ENCODE results near the gene SIM2. TPM values are rescaled to one million over a fixed set of nuclear protein-coding genes. Genes with fewer than 3 reads are reported as not detected.
"Not testable (repeated sequence)": the region's sequence is repeated elsewhere in the genome, so short reads cannot be mapped to it uniquely, and the experiment has no call there.

SIM2 gene
- total RNA-seq, 4 donors from 2014 or later: 1.2 TPM; not detected in 3

DNA sequence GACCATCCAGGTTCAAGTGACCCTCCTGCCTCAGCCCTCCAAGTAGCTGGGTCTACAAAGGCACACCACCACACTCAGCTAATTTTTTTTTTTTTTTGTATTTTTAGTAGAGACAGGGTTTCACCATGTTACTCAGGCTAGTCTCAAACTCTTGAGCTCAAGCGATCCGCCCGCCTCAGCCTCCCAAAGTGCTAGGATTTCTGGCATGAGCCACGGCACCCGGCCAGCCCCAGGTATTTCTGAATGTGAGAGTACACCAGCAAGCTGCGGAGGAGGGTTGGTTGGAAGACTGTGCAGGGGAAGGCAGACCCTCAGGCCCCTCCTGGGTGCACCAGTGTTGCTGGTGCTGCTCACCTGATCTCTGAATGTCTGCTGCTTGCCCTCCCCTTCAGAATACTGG, 33.1 kb upstream of the SIM2 start:
- peaks cover 57% of the 10 kb centered on the region for H3K27me3 ChIP-seq
- H3K4me1 ChIP-seq: peaks cover 13% of the 10 kb centered on the region
- H3K27ac ChIP-seq: no peak overlapping the region
- no peaks in the 10 kb centered on the region for H3K9me3 ChIP-seq
- H3K36me3 ChIP-seq: no peaks in the 10 kb centered on the region
- no peak for DNase-seq (ENCODE audit: low spot score in 2 of 2)
- 90% methylated on average over 6 of the region's 6 CpGs for WGBS
- H3K4me3 ChIP-seq: no peak overlapping the region
- TF ChIP-seq, protein P1, sequence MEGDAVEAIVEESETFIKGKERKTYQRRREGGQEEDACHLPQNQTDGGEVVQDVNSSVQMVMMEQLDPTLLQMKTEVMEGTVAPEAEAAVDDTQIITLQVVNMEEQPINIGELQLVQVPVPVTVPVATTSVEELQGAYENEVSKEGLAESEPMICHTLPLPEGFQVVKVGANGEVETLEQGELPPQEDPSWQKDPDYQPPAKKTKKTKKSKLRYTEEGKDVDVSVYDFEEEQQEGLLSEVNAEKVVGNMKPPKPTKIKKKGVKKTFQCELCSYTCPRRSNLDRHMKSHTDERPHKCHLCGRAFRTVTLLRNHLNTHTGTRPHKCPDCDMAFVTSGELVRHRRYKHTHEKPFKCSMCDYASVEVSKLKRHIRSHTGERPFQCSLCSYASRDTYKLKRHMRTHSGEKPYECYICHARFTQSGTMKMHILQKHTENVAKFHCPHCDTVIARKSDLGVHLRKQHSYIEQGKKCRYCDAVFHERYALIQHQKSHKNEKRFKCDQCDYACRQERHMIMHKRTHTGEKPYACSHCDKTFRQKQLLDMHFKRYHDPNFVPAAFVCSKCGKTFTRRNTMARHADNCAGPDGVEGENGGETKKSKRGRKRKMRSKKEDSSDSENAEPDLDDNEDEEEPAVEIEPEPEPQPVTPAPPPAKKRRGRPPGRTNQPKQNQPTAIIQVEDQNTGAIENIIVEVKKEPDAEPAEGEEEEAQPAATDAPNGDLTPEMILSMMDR (IDR thresholded peaks at IDR 0.05): no peak

DNA sequence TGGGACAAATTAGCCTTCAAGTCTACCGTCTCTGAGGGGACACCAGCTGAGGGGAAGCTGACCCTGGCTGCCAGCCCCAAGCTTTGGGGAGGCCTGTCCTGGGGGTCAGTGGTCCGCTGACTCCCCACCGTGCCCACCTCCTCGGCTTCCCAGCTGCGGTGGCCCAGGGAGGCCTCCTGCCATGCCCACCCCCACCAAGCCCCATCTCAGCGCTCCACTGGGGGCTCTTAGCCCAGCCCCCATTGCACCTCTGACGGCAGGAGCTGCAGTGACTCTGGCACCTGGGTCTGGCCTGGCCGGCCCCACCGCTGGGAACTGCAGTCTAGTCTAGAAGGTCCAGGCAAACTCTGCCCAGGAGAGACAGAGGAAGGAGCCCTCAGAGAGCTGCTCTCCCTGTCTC, 30.2 kb upstream of the SIM2 start:
- TF ChIP-seq POLR2A (IDR thresholded peaks at IDR 0.05) (no peak), POLR2AphosphoS5 (IDR thresholded peaks at IDR 0.05) (no peak), EP300 (IDR thresholded peaks at IDR 0.05) (no peak)
- TF ChIP-seq, protein P1 (IDR thresholded peaks at IDR 0.05): no peak
- 78% methylated on average over 7 of the region's 9 CpGs for WGBS
- peaks cover 42% of the 10 kb centered on the region for H3K27me3 ChIP-seq

DNA sequence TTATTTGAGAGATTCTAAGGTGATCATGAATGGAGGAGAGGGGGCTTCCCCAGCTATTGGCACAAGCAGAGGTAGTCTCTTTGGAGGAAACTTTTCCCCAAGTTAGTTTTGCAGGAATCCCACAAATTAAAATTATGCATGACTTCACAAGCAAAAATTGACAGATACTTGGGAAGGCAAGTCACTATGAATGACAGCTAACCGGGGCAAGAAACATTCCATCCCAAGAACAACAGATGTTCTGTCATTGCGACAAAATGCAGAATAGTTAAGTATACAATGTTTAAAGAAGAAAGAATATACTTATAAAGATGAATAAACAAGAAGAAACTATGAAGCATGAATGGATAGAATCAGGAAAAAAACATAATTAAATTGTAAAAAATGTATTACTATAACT, 27.1 kb upstream of the SIM2 start:
- Histone ChIP-seq H3K27me3 (peaks cover 30% of the 10 kb centered on the region), H3K4me3 (no peak overlapping the region), H3K4me1 (no peaks in the 10 kb centered on the region), H3K9me3 (no peaks in the 10 kb centered on the region), H3K27ac (no peak overlapping the region), H3K36me3 (no peaks in the 10 kb centered on the region)
- 68% methylated on average over 2 of the region's 2 CpGs for WGBS
- TF ChIP-seq, protein P1 (IDR thresholded peaks at IDR 0.05): no peak
- TF ChIP-seq POLR2AphosphoS5 (IDR thresholded peaks at IDR 0.05) (no peak), POLR2A (IDR thresholded peaks at IDR 0.05) (no peak), EP300 (IDR thresholded peaks at IDR 0.05) (no peak)
- no peak for DNase-seq (ENCODE audit: low spot score in 2 of 2)

More for the DNA sequence above, 30.2 kb upstream of the SIM2 start:
- Histone ChIP-seq H3K4me1 (peaks cover 4% of the 10 kb centered on the region), H3K36me3 (no peaks in the 10 kb centered on the region), H3K4me3 (no peak overlapping the region), H3K9me3 (no peaks in the 10 kb centered on the region), H3K27ac (no peak overlapping the region)
- DNase-seq (ENCODE audit: low spot score in 2 of 2): no peak

DNA sequence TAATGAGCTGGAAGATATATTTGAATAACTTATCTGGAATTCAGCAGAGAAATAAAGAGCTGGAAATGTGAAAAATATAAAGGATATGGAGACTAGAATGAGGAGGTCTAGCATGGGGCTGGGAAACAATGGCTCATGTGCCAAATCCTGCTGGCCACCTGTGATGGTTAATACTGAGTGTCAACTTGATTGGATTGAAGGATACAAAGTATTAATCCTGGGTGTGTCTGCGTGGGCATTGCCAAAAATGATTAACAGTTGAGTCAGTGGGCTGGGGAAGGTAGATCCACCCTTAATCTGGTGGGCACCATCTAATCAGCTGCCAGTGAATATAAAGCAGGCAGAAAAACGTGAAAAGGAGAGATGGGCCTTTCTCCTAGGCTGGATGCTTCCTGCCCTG, 26.6 kb upstream of the SIM2 start:
- H3K4me3 ChIP-seq; H3K27ac ChIP-seq; H3K9me3 ChIP-seq; H3K36me3 ChIP-seq; H3K4me1 ChIP-seq; DNase-seq (ENCODE audit: low spot score in 2 of 2): not testable (repeated sequence)
- H3K27me3 ChIP-seq: peaks cover 29% of the 10 kb centered on the region
- WGBS: 64% methylated on average over 2 of the region's 2 CpGs

DNA sequence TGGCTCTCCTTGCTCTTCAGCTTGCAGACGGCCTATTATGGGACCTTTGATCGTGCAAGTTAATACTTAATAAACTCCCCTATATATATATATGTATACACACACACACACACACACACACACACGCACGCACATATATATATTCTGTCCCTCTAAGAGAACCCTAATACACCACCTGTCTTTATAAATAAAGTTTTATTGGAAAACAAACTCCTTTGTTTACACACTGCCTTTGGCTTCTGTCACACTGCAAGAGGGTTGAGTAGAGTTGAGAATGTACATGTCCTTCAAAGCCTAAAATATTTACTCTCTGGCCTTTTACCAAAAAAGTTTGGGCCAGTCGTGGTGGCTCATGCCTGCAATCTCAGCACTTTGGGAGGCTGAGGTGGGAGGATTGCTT, 26.2 kb upstream of the SIM2 start:
- Histone ChIP-seq H3K4me1 (no peaks in the 10 kb centered on the region), H3K27me3 (peaks cover 29% of the 10 kb centered on the region), H3K4me3 (no peak overlapping the region), H3K36me3 (no peaks in the 10 kb centered on the region), H3K9me3 (no peaks in the 10 kb centered on the region), H3K27ac (no peak overlapping the region)
- DNase-seq (ENCODE audit: low spot score in 2 of 2): no peak
- 81% methylated on average over 5 of the region's 5 CpGs for WGBS
- TF ChIP-seq, protein P1 (IDR thresholded peaks at IDR 0.05): no peak
- no peak for TF ChIP-seq POLR2AphosphoS5 (IDR thresholded peaks at IDR 0.05)
- no peak for TF ChIP-seq EP300 (IDR thresholded peaks at IDR 0.05)
- TF ChIP-seq POLR2A (IDR thresholded peaks at IDR 0.05): no peak

Data from suprapubic skin (tissue), 4 donors.